Activated T-helper 1 cell treated with anti-CD3 and anti-CD28 coated beads, Interleukin-12 subunit alpha, Interleukin-12 subunit beta, Interleukin-2, Interleukin-4 antibody, amounts not matched to agents 30 ng/mL and 10 ng/mL and 1 ng/mL, durations not matched to agents 14 hours and 24 hours and 36 hours (primary cell): ENCODE results near the gene PARD6B. TPM values are rescaled to one million over a fixed set of nuclear protein-coding genes. Genes with fewer than 3 reads are reported as not detected.

Experiments used
- DNase-seq: peaks from one replicate; pipeline ENCODE4 v3.0.0; 2021; ENCODE audit warnings: low spot score
- H3K27ac Mint-ChIP-seq: one replicate; pipeline ENCODE4 v1.8.0; 2021; ENCODE audit warnings: mild to moderate bottlenecking, mixed read lengths
- H3K27me3 Mint-ChIP-seq: one replicate; pipeline ENCODE4 v1.8.0; 2022; ENCODE audit warnings: mild to moderate bottlenecking, moderate library complexity, mixed read lengths; ENCODE audit not compliant: insufficient read depth
- H3K36me3 Mint-ChIP-seq: one replicate; pipeline ENCODE4 v1.8.0; 2021; ENCODE audit warnings: low read depth, mixed read lengths
- H3K4me1 Mint-ChIP-seq: one replicate; pipeline ENCODE4 v1.8.0; 2021; ENCODE audit warnings: low read depth, mixed read lengths
- H3K4me3 Mint-ChIP-seq: one replicate; pipeline ENCODE4 v1.8.0; 2021; ENCODE audit warnings: mild to moderate bottlenecking, moderate library complexity, mixed read lengths
- H3K9me3 Mint-ChIP-seq: one replicate; pipeline ENCODE4 v1.8.0; 2021; ENCODE audit warnings: mixed read lengths
- intact Hi-C: fragments of 100-400 bp; cut with micrococcal nuclease; formaldehyde crosslinking; loops from one replicate; pipeline ENCODE4 v1.15.1; 2024
- total RNA-seq: library from RNA; stranded (reverse); gene quantifications from 2 replicates; pipeline ENCODE4 v1.2.3, GENCODE V29; 2022

Gene PARD6B, protein sequence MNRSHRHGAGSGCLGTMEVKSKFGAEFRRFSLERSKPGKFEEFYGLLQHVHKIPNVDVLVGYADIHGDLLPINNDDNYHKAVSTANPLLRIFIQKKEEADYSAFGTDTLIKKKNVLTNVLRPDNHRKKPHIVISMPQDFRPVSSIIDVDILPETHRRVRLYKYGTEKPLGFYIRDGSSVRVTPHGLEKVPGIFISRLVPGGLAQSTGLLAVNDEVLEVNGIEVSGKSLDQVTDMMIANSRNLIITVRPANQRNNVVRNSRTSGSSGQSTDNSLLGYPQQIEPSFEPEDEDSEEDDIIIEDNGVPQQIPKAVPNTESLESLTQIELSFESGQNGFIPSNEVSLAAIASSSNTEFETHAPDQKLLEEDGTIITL
- 6.3 and 7.1 TPM in 2 replicates for total RNA-seq

GRCh38 chr20:50731055-50731929 is at the start of gene PARD6B:
PARD6B (plus strand) TSS chr20:50731580; CDS start chr20:50731787, 207 bp downstream.
- H3K9me3 Mint-ChIP-seq = no peaks in the 10 kb centered on the region
- intact Hi-C loops = loop anchor here (1.0 to 10.0 kb wide), 5 partner anchors 200 to 674 kb away; partner anchors contain the start of genes ADNP, PTPN1 and UBE2V1
- no peaks in the 10 kb centered on the region for H3K36me3 Mint-ChIP-seq
- peak; percentile 99 for DNase-seq
- H3K4me3 Mint-ChIP-seq = peak within 1 kb of the TSS; percentile 86
- H3K27ac Mint-ChIP-seq = peak within 1 kb of the TSS; percentile 92
- peaks cover 38% of the 10 kb centered on the region for H3K4me1 Mint-ChIP-seq
- H3K27me3 Mint-ChIP-seq = peaks cover 1% of the 10 kb centered on the region

DNA sequence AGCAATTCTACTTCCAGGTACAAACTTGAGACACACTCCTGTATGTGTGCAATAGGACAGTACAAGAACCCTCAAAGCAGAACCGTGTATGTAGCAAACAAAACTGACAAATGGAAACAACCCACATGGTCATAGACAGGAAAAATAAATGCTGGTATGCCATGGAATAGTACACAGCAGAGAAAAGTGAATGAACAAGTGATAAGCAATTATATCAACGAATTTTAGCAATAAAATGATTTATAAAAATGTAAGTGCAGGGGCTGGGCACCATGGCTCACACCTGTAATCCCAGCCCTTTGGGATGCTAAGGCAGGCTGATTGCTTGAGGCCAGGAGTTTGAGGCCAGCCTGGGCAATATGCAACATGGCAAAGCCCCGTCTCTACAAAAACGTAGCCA is 49.3 kb upstream of the PARD6B start:
- H3K36me3 Mint-ChIP-seq = no peaks in the 10 kb centered on the region
- intact Hi-C loops = no loop called here
- H3K9me3 Mint-ChIP-seq = no peaks in the 10 kb centered on the region
- no peak overlapping the region for H3K4me3 Mint-ChIP-seq
- peaks cover 2% of the 10 kb centered on the region for H3K27me3 Mint-ChIP-seq
- no peak overlapping the region for H3K27ac Mint-ChIP-seq
- no peaks in the 10 kb centered on the region for H3K4me1 Mint-ChIP-seq
- no peak for DNase-seq

DNA sequence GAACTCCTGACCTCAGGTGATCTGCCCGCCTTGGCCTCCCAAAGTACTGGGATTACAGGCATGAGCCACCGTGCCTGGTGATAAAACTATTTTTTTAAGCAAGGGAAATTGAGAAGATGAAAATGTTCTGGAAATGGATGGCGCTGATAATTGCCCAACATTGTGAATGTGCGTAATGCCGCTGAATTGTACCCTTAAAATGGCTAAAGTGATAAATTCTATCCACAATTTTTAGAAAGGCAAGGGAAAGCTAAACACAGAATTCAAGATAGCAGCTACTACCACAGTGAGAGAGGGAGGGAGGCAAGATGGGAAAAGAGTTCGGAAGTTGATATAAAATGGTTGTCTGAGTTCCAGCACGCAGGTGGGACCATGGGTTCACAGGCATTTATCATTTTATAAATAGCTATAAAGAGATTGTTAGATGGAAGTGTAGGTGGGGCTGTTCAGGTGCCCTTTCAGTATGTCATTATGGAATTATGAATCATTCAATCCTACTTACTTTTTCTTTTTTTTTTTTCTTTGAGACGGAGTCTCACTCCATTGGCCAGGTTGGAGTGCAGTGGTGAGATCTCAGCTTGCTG is 48.3 kb upstream of the PARD6B start:
- no peak overlapping the region for H3K4me3 Mint-ChIP-seq
- no peak for DNase-seq
- no peak overlapping the region for H3K27ac Mint-ChIP-seq
- no peaks in the 10 kb centered on the region for H3K4me1 Mint-ChIP-seq
- no peaks in the 10 kb centered on the region for H3K36me3 Mint-ChIP-seq
- peaks cover 3% of the 10 kb centered on the region for H3K27me3 Mint-ChIP-seq
- no peaks in the 10 kb centered on the region for H3K9me3 Mint-ChIP-seq
- intact Hi-C loops = no loop called here

GRCh38 chr20:50683570-50683969 is 47.8 kb upstream of the PARD6B start:
- intact Hi-C loops = no loop called here
- no peaks in the 10 kb centered on the region for H3K4me1 Mint-ChIP-seq
- H3K9me3 Mint-ChIP-seq = no peaks in the 10 kb centered on the region
- no peaks in the 10 kb centered on the region for H3K36me3 Mint-ChIP-seq
- DNase-seq = no peak
- peaks cover 3% of the 10 kb centered on the region for H3K27me3 Mint-ChIP-seq
- H3K4me3 Mint-ChIP-seq = no peak overlapping the region
- H3K27ac Mint-ChIP-seq = no peak overlapping the region

- Mint-ChIP-seq H3K9me3 (no peaks in the 10 kb centered on the region), H3K36me3 (no peaks in the 10 kb centered on the region), H3K4me3 (no peak overlapping the region), H3K27me3 (peaks cover 27% of the 10 kb centered on the region), H3K4me1 (peaks cover 12% of the 10 kb centered on the region), H3K27ac (no peak overlapping the region)
- DNase-seq = no peak
- intact Hi-C loops = no loop called here
Measured at GRCh38 chr20:50686821-50687220, 44.6 kb upstream of the PARD6B start.

DNA sequence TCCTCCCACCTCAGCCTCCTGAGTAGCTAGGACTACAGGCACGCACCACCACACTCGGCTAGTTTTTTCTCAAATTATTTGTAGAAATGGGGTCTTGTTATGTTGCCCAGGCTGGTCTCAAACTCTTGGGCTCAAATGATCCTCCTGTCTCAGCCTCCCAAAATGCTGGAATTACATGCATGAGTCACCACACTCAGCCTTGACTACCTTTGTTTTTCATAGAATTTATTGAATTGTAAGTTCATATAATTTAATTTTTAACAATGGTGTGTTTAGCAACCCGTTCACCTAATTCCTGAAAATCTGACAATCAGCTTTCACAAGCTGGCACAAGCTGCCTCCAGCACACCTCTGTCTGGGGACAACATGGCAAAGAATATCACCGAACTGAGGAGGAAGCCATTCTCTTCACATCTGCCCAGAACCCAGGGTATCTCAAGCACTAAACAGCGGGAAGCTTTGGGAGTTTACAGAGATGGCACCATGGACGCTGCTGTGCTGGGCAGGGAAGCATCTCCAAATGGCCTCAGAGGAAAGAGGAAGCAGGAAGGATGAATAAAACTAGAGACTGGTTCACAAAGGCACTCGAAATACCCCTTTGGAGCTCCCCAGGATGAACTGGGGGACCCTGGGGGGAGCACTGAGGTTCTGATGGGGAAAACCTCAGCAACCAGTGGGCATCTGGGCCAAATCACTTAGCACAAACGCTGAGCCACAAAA is 43.0 kb upstream of the PARD6B start:
- H3K27ac Mint-ChIP-seq = no peak overlapping the region
- H3K36me3 Mint-ChIP-seq = no peaks in the 10 kb centered on the region
- no peak overlapping the region for H3K4me3 Mint-ChIP-seq
- no peak for DNase-seq
- H3K9me3 Mint-ChIP-seq = no peaks in the 10 kb centered on the region
- H3K27me3 Mint-ChIP-seq = peaks cover 37% of the 10 kb centered on the region
- intact Hi-C loops = no loop called here
- peaks cover 15% of the 10 kb centered on the region for H3K4me1 Mint-ChIP-seq

- Mint-ChIP-seq H3K9me3 (no peaks in the 10 kb centered on the region), H3K4me1 (peaks cover 15% of the 10 kb centered on the region)
- intact Hi-C loops = no loop called here
Measured at GRCh38 chr20:50689864-50690649, 41.3 kb upstream of the PARD6B start.

GRCh38 chr20:50690650-50691572 is 40.5 kb upstream of the PARD6B start, which contains the start of gene RIPOR3:
RIPOR3 (minus strand) TSS chr20:50691542; CDS start chr20:50691128, 414 bp downstream.
- DNase-seq = no peak
- peaks cover 44% of the 10 kb centered on the region for H3K27me3 Mint-ChIP-seq
- intact Hi-C loops = no loop called here

More at GRCh38 chr20:50689864-50690649, 41.3 kb upstream of the PARD6B start:
- peaks cover 44% of the 10 kb centered on the region for H3K27me3 Mint-ChIP-seq
- no peak overlapping the region for H3K27ac Mint-ChIP-seq
- H3K4me3 Mint-ChIP-seq = no peak overlapping the region
- H3K36me3 Mint-ChIP-seq = no peaks in the 10 kb centered on the region
- no peak for DNase-seq

GRCh38 chr20:50691573-50692551 is 39.5 kb upstream of the PARD6B start:
- intact Hi-C loops = no loop called here
- Mint-ChIP-seq H3K4me1 (peaks cover 15% of the 10 kb centered on the region), H3K4me3 (no peak overlapping the region), H3K36me3 (no peaks in the 10 kb centered on the region), H3K9me3 (no peaks in the 10 kb centered on the region), H3K27ac (no peak overlapping the region), H3K27me3 (peaks cover 46% of the 10 kb centered on the region)
- no peak for DNase-seq

More at GRCh38 chr20:50690650-50691572, 40.5 kb upstream of the PARD6B start, which contains the start of gene RIPOR3:
- Mint-ChIP-seq H3K27ac (no peak within 1 kb of the TSS), H3K36me3 (no peaks in the 10 kb centered on the region), H3K4me3 (no peak within 1 kb of the TSS), H3K9me3 (no peaks in the 10 kb centered on the region), H3K4me1 (peaks cover 15% of the 10 kb centered on the region)

DNA sequence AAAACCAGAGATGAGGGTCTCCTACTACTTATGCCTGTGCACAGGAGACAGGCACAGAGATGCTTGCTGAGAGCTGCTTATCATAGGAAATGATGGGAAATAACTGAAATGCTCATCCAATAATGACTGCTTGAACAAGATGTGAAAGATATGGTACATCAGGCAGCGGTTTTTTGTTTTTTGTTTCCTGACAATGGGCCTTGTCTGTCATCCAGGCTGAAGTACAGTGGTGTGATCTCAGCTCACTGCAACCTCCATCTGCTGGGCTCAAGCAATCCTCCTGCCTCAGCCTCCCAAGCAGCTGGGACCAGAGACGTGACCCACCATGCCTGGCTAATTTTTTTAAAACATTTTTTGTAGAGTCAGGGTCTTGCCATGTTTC is 38.8 kb upstream of the PARD6B start:
- Mint-ChIP-seq H3K27me3 (peaks cover 44% of the 10 kb centered on the region), H3K9me3 (no peaks in the 10 kb centered on the region), H3K4me3 (no peak overlapping the region), H3K27ac (no peak overlapping the region), H3K36me3 (no peaks in the 10 kb centered on the region), H3K4me1 (peaks cover 15% of the 10 kb centered on the region)
- DNase-seq = no peak
- intact Hi-C loops = no loop called here
